Activated CD4-positive, alpha-beta memory T cell treated with anti-CD3 and anti-CD28 coated beads for 36 hours (primary cell): ENCODE results near the gene KLF5. TPM values are rescaled to one million over a fixed set of nuclear protein-coding genes. Genes with fewer than 3 reads are reported as not detected.
"Not testable (repeated sequence)": the region's sequence is repeated elsewhere in the genome, so short reads cannot be mapped to it uniquely, and the experiment has no call there.

Experiments
- CTCF ChIA-PET: fragments of 350-600 bp; sonication (Branson Sonifier 250); formaldehyde crosslinking; loops from one replicate; lab custom pipeline; 2021; ENCODE audit warnings: antibody characterized with exemption, inconsistent platforms; lab: Charles Lee
- POLR2A ChIA-PET: fragments of 350-600 bp; sonication (Branson Sonifier 250); formaldehyde crosslinking; loops from one replicate; lab custom pipeline; 2021; ENCODE audit warnings: antibody characterized with exemption; lab: Charles Lee
- DNase-seq: peaks from one replicate; pipeline ENCODE4 v3.0.0-alpha.2; 2020
- H3K27ac Mint-ChIP-seq: one replicate; pipeline ENCODE4 v1.8.0; 2021; ENCODE audit warnings: mixed read lengths
- H3K27me3 Mint-ChIP-seq: one replicate; pipeline ENCODE4 v1.8.0; 2021; ENCODE audit warnings: mixed read lengths
- H3K36me3 Mint-ChIP-seq: one replicate; pipeline ENCODE4 v1.8.0; 2021; ENCODE audit warnings: mixed read lengths
- H3K4me1 Mint-ChIP-seq: one replicate; pipeline ENCODE4 v1.8.0; 2021; ENCODE audit warnings: low read depth, mixed read lengths
- H3K4me3 Mint-ChIP-seq: one replicate; pipeline ENCODE4 v1.8.0; 2021; ENCODE audit warnings: mild to moderate bottlenecking, mixed read lengths
- H3K9me3 Mint-ChIP-seq: one replicate; pipeline ENCODE4 v1.8.0; 2021; ENCODE audit warnings: mixed read lengths
- intact Hi-C: fragments of 100-400 bp; cut with micrococcal nuclease; formaldehyde crosslinking; loops from one replicate; pipeline ENCODE4 v1.15.1; 2023
- total RNA-seq, 2 experiments: library from RNA; stranded (reverse); gene quantifications; one replicate each; pipeline ENCODE4 v1.2.3, GENCODE V29; 2021

Gene KLF5
- total RNA-seq, 2 experiments from 2014 or later: 3.3 to 4.2 TPM

DNA sequence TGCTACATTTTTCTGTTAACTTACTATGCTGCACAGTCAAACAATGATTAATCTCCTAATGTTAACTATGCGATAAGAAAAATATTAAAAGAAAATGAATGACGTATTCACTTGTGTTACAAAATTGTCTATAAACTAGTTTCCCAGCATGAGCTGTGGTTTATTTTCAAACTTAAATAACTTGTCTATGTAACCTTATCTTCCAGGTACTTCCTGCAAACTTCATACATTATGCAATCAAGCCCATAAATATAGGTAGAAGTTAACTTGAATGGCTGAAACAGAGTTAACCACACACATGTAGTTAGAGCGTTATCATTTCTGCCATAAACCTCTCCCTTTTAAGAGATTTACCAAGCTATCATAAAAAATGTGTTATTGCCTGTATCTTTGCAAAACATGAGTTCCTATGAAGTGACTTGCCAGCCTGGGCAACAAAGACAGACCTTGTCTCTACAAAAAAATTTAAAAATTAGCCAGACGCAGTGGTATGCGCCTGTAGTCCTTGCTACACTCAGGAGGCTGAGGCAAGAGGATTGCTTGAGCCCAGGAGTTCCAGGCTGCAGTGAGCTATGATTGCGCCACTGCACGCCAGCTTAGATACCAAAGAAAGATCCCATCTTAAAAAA is 17.7 kb upstream of the KLF5 start:
- ChIA-PET POLR2A (no interaction called here), CTCF (interaction anchor here (1.0 kb wide), 1 partner anchor 16 kb away, joined by 4 read pairs; no protein-coding TSS in a partner anchor)
- no peak overlapping the region for H3K4me3 Mint-ChIP-seq

DNA sequence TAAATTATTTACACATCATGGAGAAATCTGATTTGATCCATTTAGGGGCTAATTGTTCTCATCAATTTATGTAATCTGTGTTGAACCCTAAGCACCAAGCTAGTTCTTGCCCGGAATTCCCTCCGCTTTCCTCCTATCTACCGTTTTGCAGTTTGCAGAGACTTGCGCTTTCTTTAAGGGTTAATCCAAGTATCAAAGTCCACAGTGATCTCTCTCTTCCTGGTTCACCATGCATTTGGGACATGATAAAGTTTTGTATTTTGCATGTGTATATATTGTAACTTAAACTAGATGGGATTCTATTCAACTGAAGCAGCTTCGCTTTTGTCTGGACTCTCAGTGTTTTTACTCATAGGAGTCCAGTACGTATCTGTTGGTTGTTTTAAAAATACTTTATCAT is 13.8 kb upstream of the KLF5 start:
- ChIA-PET POLR2A (no interaction called here), CTCF (interaction anchor here (1.1 kb wide), 1 partner anchor 13 kb away, joined by 3 read pairs; the partner anchor contains the start of gene KLF5)
- no peaks in the 10 kb centered on the region for H3K27me3 Mint-ChIP-seq
- no peaks in the 10 kb centered on the region for H3K4me1 Mint-ChIP-seq
- no peaks in the 10 kb centered on the region for H3K9me3 Mint-ChIP-seq
- H3K4me3 Mint-ChIP-seq: no peak overlapping the region
- intact Hi-C loops: no loop called here
- no peak for DNase-seq
- H3K27ac Mint-ChIP-seq: no peak overlapping the region
- no peaks in the 10 kb centered on the region for H3K36me3 Mint-ChIP-seq

More for the DNA sequence above, 17.7 kb upstream of the KLF5 start:
- H3K36me3 Mint-ChIP-seq: no peaks in the 10 kb centered on the region
- intact Hi-C loops: no loop called here
- no peak overlapping the region for H3K27ac Mint-ChIP-seq
- no peaks in the 10 kb centered on the region for H3K27me3 Mint-ChIP-seq
- H3K4me1 Mint-ChIP-seq: no peaks in the 10 kb centered on the region
- no peak for DNase-seq
- H3K9me3 Mint-ChIP-seq: no peaks in the 10 kb centered on the region

DNA sequence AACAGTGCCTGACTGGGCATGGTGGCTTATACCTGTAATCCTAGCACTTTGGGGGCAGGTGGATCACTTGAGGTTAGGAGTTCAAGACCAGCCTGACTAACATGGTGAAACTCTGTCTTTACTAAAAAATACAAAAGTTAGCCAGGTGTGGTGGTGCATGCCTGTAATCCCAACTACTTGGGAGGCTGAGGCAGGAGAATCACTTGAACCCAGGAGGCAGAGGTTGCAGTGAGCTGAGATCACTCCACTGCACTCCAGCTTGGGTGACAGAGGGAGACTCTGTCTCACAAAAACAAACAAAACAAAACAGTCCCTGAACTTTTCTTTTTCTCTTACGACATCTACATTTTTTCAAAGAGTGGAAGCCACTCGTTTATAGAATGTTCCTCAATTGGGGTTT is 10.2 kb upstream of the KLF5 start:
- intact Hi-C loops, H3K27me3 Mint-ChIP-seq, H3K4me1 Mint-ChIP-seq, H3K27ac Mint-ChIP-seq, CTCF ChIA-PET, H3K4me3 Mint-ChIP-seq, DNase-seq, H3K36me3 Mint-ChIP-seq, H3K9me3 Mint-ChIP-seq: not testable (repeated sequence)
- POLR2A ChIA-PET: interaction anchor here (0.6 kb wide), 1 partner anchor 179 kb away, joined by 3 read pairs; no protein-coding TSS in a partner anchor

DNA sequence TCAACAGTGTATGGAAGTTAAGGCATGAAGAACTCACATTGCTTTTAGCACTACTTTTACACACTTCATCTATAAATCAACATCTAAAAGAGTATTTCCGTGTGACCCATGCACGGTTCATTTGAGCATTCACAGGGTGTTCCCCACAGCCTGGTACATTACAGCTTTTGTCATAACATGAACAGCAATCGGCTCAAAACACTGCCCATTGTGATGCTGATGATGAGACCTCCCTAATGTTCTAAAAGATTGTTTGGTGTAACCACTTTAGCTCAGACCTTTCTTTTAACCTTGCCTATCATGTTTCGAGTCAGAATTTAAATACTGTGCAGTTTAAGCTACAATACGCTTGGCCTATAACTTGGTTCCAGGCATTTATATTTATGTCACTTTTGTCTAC is 4.1 kb upstream of the KLF5 start:
- Mint-ChIP-seq H3K9me3 (no peaks in the 10 kb centered on the region), H3K4me3 (no peak overlapping the region), H3K27ac (no peak overlapping the region), H3K27me3 (peaks cover 16% of the 10 kb centered on the region), H3K4me1 (peaks cover 8% of the 10 kb centered on the region), H3K36me3 (no peaks in the 10 kb centered on the region)
- no peak for DNase-seq
- ChIA-PET POLR2A (no interaction called here), CTCF (no interaction called here)
- intact Hi-C loops: loop anchor here (5.0 to 10.0 kb wide), 2 partner anchors 330 to 1078 kb away; partner anchors contain the start of genes BORA, KLF12 and MZT1

- Mint-ChIP-seq H3K36me3 (no peaks in the 10 kb centered on the region), H3K4me3 (no peak overlapping the region), H3K27ac (no peak overlapping the region), H3K27me3 (peaks cover 16% of the 10 kb centered on the region), H3K9me3 (no peaks in the 10 kb centered on the region), H3K4me1 (peaks cover 17% of the 10 kb centered on the region)
- POLR2A ChIA-PET: no interaction called here
- CTCF ChIA-PET: interaction anchor here (1.0 kb wide), 1 partner anchor 217 kb away, joined by 3 read pairs; no protein-coding TSS in a partner anchor
- DNase-seq: no peak
- intact Hi-C loops: loop anchor here (5.0 to 10.0 kb wide), 2 partner anchors 331 to 1076 kb away; partner anchors contain the start of genes BORA, KLF12 and MZT1
These were observed 2.8 kb upstream of the KLF5 start for GRCh38 chr13:73055813-73056564.

DNA sequence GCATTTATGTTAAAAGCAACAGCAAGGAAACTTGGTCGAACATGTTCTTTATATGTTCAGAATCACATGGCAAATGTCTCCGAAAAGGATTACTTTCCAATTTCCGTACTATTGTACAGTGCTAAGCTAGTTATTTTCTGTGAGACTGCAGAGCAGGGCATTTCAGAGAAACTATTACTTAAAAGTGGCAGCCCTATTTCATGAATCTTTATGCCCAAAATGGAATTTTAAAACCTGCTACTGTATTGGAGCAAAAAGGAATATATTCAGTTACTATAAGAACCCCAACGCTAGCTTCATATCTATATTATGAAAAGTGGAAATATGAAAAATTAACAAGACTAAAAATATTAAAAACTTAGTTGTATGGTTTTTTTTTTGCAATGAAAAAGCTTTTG is 2.2 kb upstream of the KLF5 start:
- H3K4me1 Mint-ChIP-seq: peaks cover 17% of the 10 kb centered on the region
- no peak overlapping the region for H3K27ac Mint-ChIP-seq
- no peak for DNase-seq
- H3K27me3 Mint-ChIP-seq: peaks cover 16% of the 10 kb centered on the region
- ChIA-PET POLR2A (no interaction called here), CTCF (interaction anchor here (0.9 to 1.0 kb wide), 3 partner anchors 13 to 218 kb away, joined by 3 to 4 read pairs (median 3); no protein-coding TSS in a partner anchor)
- intact Hi-C loops: loop anchor here (5.0 to 10.0 kb wide), 2 partner anchors 332 to 1076 kb away; partner anchors contain the start of genes BORA, KLF12 and MZT1
- H3K4me3 Mint-ChIP-seq: no peak overlapping the region
- no peaks in the 10 kb centered on the region for H3K9me3 Mint-ChIP-seq
- no peaks in the 10 kb centered on the region for H3K36me3 Mint-ChIP-seq

GRCh38 chr13:73057284-73058063 is 1.3 kb upstream of the KLF5 start:
- POLR2A ChIA-PET: no interaction called here
- CTCF ChIA-PET: interaction anchor here (0.9 to 1.1 kb wide), 4 partner anchors 12 to 650 kb away, joined by 3 to 4 read pairs (median 4); no protein-coding TSS in a partner anchor
- intact Hi-C loops: loop anchor here (1.0 to 10.0 kb wide), 6 partner anchors 166 to 1075 kb away; partner anchors contain the start of genes BORA, KLF12, MZT1 and PIBF1
- Mint-ChIP-seq H3K36me3 (no peaks in the 10 kb centered on the region), H3K27me3 (peaks cover 16% of the 10 kb centered on the region), H3K9me3 (no peaks in the 10 kb centered on the region), H3K27ac (no peak overlapping the region), H3K4me3 (peak overlapping the region; percentile 75), H3K4me1 (peaks cover 17% of the 10 kb centered on the region)
- no peak for DNase-seq

- Mint-ChIP-seq H3K27ac (no peak overlapping the region), H3K36me3 (no peaks in the 10 kb centered on the region), H3K4me1 (peaks cover 17% of the 10 kb centered on the region), H3K27me3 (peaks cover 16% of the 10 kb centered on the region), H3K4me3 (peak overlapping the region; percentile 75), H3K9me3 (no peaks in the 10 kb centered on the region)
- ChIA-PET POLR2A (no interaction called here), CTCF (interaction anchor here (0.9 to 1.2 kb wide), 3 partner anchors 13 to 649 kb away, joined by 3 to 4 read pairs (median 3); no protein-coding TSS in a partner anchor)
- intact Hi-C loops: loop anchor here (1.0 to 10.0 kb wide), 6 partner anchors 165 to 1074 kb away; partner anchors contain the start of genes BORA, KLF12, MZT1 and PIBF1
- no peak for DNase-seq
These were observed 816 bp upstream of the KLF5 start for GRCh38 chr13:73058064-73058313.

DNA sequence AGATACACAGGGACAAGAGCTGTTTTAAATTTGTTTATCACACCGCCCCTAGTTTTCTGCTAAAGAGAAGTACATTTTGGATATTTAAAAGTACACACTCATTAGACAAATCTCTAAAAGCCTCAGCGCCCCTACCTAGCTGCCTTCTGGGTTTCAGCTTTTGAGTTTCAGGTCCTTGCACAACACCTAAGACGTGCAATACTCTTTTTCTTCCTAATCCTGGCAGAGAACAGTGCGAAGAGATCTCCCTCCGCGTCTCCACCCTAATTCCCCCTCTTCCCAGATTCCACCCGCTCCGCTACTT is 421 bp upstream of the KLF5 start:
- intact Hi-C loops: loop anchor here (1.0 to 10.0 kb wide), 6 partner anchors 165 to 1074 kb away; partner anchors contain the start of genes BORA, KLF12, MZT1 and PIBF1
- no peak for DNase-seq
- H3K4me1 Mint-ChIP-seq: peaks cover 17% of the 10 kb centered on the region
- H3K9me3 Mint-ChIP-seq: no peaks in the 10 kb centered on the region
- H3K36me3 Mint-ChIP-seq: no peaks in the 10 kb centered on the region
- POLR2A ChIA-PET: no interaction called here
- CTCF ChIA-PET: interaction anchor here (0.9 to 1.2 kb wide), 3 partner anchors 14 to 649 kb away, joined by 3 to 4 read pairs (median 3); no protein-coding TSS in a partner anchor
- peaks cover 16% of the 10 kb centered on the region for H3K27me3 Mint-ChIP-seq
- no peak overlapping the region for H3K27ac Mint-ChIP-seq
- peak overlapping the region; percentile 75 for H3K4me3 Mint-ChIP-seq

DNA sequence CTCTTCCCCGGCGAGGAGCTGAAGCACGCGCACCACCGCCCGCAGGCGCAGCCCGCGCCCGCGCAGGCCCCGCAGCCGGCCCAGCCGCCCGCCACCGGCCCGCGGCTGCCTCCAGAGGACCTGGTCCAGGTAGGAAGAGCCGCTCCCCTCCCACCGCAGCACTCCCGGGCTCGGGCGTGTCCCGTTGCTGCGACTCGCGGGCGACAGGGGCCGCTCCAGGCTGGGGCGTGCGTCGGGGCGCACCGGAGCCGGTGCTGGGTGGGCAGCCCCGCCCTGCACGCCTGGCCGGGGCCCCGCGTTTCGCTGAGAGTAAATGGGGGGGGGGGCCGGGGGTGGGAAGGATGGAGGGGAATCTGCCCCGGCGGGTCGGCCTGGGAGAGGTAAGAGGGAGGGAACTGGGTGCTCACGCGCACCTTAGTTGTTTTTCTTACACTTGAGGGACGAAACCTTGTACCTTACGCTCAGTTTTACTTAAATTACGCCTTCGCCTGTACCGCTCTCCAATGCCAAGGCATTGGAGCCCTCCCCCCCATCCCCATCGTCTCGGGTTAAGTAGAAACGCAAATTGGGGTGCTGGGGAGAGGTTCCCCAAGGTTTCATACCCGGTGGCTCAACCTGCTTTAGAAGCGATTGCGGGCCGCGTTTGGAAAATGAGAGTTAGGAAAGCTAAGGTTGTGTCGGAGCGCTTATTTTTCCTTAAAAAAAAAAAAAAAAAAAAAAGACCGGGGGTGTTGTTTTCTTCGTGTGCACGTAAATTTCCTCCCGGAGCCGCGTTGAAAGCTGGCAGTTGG is 850 bp downstream of the KLF5 start:
- CTCF ChIA-PET: interaction anchor here (0.6 to 1.2 kb wide), 5 partner anchors 10 to 747 kb away, joined by 3 to 4 read pairs (median 3); no protein-coding TSS in a partner anchor
- Mint-ChIP-seq H3K4me1 (peaks cover 17% of the 10 kb centered on the region), H3K36me3 (no peaks in the 10 kb centered on the region), H3K27me3 (peaks cover 13% of the 10 kb centered on the region), H3K27ac (no peak overlapping the region), H3K4me3 (peak overlapping the region; percentile 72), H3K9me3 (no peaks in the 10 kb centered on the region)
- intact Hi-C loops: loop anchor here (2.0 to 10.0 kb wide), 4 partner anchors 335 to 1073 kb away; partner anchors contain the start of genes BORA, KLF12 and MZT1
- POLR2A ChIA-PET: interaction anchor here (0.5 to 1.8 kb wide), 2 partner anchors 195 to 695 kb away, joined by 4 to 6 read pairs; no protein-coding TSS in a partner anchor
- DNase-seq: peak; percentile 60
